ENCODE data around the gene SECISBP2L.

- TF ChIP-seq POLR2A (IDR thresholded peaks at IDR 0.05) (no peak), POLR2AphosphoS5 (IDR thresholded peaks at IDR 0.05) (no peak)
- TF ChIP-seq, protein P1, sequence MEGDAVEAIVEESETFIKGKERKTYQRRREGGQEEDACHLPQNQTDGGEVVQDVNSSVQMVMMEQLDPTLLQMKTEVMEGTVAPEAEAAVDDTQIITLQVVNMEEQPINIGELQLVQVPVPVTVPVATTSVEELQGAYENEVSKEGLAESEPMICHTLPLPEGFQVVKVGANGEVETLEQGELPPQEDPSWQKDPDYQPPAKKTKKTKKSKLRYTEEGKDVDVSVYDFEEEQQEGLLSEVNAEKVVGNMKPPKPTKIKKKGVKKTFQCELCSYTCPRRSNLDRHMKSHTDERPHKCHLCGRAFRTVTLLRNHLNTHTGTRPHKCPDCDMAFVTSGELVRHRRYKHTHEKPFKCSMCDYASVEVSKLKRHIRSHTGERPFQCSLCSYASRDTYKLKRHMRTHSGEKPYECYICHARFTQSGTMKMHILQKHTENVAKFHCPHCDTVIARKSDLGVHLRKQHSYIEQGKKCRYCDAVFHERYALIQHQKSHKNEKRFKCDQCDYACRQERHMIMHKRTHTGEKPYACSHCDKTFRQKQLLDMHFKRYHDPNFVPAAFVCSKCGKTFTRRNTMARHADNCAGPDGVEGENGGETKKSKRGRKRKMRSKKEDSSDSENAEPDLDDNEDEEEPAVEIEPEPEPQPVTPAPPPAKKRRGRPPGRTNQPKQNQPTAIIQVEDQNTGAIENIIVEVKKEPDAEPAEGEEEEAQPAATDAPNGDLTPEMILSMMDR (IDR thresholded peaks at IDR 0.05) = no peak
Observed at GRCh38 chr15:49041426-49041825, 4.8 kb downstream of the SECISBP2L start.
